Measurements from ENCODE around the gene SHD.
"Not testable (repeated sequence)": the region's sequence is repeated elsewhere in the genome, so short reads cannot be mapped to it uniquely, and the experiment has no call there.

Gene SHD

DNA sequence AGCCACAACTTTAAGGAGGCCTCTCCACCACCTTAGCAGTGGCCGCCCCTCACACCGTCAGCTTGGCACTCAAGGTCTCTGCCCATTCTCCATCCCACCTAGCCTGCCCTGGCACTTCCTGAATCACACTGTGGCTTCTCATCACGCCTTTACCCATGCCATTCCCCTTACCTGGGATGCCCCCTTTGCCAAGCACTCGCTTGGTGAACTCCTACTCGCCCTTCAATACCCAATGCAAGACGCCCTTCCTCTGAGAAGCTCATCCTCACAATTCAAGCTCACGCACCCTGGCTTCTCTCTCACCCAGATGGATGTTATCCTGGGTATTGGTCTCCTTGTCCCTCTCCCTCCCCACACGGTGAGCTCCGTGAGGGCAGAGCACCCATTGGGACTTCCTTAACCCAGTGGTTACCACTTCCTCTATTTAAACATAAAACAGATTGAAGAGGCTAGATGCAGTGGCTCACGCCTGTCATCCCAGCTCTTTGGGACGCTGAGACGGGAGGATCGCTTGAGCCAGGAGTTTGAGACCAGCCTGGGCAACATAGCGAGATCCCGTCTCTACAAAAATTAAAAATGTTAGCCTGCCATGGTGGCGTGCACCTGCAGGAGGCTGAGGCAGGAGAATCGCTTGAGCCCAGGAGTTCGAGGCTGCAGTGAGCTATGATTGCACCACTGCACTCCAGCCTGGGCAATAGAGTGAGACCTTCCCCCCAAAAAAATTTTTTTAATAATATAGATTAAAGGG lies 12.6 kb upstream of the SHD start:
- FAIRE-seq (no peak), DNase-seq (ENCODE audit: extremely low spot score, insufficient read length, low read depth) (no peak)

- peak; percentile 57 for FAIRE-seq
- DNase-seq (ENCODE audit: extremely low spot score, insufficient read length, low read depth), result peak; percentile 37
Observed at GRCh38 chr19:4267101-4267900, 11.8 kb upstream of the SHD start.

DNA sequence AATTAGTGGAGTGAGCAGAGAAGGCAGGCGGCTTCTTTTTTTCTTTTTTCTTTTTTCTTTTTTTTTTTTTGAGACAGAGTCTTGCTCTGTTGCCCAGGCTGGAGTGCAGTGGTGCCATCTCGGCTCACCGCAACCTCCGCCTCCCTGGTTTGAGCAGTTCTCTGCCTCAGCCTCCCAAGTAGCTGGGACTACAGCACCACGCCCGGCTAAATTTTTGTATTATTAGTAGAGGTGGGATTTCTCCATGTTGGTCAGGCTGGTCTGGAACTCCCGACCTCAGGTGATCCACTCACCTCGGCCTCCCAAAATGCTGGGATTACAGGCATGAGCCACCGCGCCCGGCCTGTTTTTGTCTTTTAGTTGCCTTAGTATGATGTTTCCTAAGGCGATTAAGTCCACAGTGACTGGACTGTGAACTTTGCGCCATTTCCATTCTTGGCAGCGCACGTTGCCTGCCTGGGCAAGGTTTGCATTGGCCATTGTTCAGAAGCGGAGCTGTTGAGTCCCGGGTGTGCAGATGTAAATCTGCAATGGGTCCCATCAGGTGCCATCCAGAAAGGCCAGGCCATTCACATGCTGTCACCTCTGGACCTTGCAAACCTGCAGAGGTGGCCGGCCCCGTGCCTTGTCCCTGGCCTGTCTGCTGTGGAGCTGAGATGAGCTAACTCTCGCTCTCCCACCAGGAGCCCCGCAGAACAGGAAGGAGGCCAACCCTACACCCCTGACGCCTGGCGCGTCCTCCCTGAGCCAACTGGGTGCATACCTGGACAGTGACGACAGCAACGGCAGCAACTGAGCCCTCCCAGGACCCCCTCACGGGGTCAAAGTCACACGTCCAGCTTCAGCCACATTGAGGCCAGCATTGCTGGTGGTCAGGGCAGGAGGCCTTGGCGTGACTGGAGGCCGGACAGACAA lies 10.9 kb upstream of the SHD start:
- FAIRE-seq, result no peak
- DNase-seq (ENCODE audit: extremely low spot score, insufficient read length, low read depth), result no peak

DNA sequence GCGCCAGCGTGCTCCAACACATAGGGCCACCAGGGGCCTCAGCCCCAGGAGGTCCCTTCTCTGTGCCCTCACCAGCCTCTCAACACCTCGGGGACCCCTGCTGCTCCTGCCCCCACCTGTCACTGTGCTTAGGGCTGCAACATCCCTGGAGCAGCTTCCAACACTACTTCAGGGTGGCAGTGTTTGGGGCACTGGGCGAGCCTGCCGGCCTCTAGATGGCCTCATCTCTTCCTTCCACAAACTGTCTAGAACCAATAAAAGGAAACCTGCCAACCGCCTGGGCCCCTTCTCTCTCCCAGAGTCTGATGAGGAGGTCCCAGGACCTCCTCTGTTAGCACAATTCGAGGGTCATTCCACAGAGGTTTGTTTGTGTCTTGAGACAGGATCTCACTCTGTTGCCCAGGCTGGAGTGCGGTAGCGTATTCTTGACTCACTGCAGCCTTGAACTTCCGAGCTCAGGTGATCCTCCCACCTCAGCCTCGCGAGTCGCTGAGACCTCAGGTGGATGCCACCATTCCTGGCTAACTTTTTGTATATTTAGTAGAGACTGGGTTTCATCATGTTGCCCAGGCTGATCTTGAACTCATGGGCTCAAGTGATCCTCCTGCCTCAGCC lies 10.1 kb upstream of the SHD start:
- FAIRE-seq (no peak), DNase-seq (ENCODE audit: extremely low spot score, insufficient read length, low read depth) (no peak)

DNA sequence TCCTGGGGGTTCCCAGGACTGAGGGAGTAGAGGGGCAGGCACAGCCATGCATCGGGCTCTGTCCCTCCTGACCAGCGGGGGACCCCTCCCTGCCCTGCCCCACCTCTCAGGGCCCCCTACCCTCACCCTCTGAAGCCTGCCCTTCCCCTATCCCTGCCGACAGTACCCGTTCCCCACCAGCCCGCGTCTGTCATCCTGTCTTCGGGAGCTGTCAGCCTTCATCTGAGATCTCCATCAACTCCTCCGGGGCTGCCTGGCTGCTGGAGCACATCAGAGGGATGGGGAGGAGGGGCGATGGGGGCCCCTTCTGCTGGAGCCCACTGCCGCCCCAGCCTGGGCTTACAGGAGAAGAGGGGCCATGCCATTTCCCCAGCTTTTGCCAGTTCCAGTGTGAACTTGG lies 6.2 kb upstream of the SHD start:
- FAIRE-seq (no peak), DNase-seq (ENCODE audit: extremely low spot score, insufficient read length, low read depth) (no peak)

DNA sequence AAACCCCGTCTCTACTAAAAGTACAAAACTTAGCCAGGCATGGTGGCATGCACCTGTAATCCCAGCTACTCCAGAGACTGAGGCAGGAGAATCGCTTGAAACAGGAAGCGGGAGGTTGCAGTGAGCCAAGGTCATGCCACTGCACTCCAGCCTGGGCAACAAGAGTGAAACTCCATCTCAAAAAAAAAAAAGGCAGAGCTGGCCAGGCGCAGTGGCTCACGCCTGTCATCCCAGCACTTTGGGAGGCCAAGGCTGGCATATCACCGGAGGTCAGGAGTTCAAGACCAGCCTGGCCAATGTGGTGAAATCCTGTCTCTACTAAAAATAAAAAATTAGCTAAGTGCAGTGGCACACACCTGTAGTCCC lies 4.8 kb upstream of the SHD start:
- not testable (repeated sequence) for DNase-seq (ENCODE audit: extremely low spot score, insufficient read length, low read depth); FAIRE-seq

GRCh38 chr19:4277191-4277696 lies 1.8 kb upstream of the SHD start:
- FAIRE-seq (no peak), DNase-seq (ENCODE audit: extremely low spot score, insufficient read length, low read depth) (no peak)

- DNase-seq (ENCODE audit: extremely low spot score, insufficient read length, low read depth), result no peak
- FAIRE-seq, result no peak
Observed at GRCh38 chr19:4278010-4278409, 1.1 kb upstream of the SHD start.

GRCh38 chr19:4279267-4279529 lies 132 bp downstream of the SHD start:
- no peak for DNase-seq (ENCODE audit: extremely low spot score, insufficient read length, low read depth)
- FAIRE-seq, result no peak

- DNase-seq (ENCODE audit: extremely low spot score, insufficient read length, low read depth), result no peak
- FAIRE-seq, result no peak
Observed at GRCh38 chr19:4279530-4280422, 710 bp downstream of the SHD start.

DNA sequence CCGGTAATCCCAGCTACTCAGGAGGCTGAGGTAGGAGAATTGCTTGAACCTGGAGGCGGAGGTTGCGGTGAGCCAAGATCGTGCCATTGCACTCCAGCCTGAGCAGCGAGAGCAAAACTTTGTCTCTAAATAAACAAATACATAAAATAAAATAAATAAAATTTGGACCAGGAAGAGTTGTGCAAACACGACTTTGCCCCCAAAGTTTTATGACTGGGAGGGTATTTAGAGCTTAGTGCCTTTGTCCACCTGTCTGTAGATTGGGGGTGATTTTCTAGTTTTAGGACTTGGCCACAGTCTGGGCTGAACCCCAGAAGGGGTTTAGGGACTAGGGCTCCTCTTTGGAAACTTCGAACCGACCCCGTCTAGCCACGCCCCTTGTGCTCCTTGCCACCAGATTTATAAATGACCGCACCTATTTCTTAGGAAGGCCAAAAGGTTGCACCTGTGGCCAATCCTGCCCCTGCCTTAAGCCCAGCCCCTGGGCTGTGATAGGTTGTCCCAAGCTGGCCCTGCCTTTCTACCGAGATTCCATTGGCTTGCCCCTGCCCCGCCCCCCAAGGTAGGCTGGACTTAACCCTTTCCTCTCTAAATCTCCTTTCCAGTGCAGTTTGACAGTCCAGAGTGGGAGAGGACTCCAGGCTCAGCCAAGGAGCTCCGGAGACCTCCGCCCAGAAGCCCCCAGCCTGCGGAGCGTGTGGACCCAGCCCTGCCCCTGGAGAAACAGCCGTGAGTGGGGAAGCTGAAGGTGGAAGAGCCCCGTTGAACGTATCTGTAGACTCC lies 5.3 kb downstream of the SHD start:
- DNase-seq (ENCODE audit: extremely low spot score, insufficient read length, low read depth) (no peak), FAIRE-seq (no peak)

- DNase-seq (ENCODE audit: extremely low spot score, insufficient read length, low read depth), result no peak
- no peak for FAIRE-seq
Observed at GRCh38 chr19:4284974-4285373, 5.9 kb downstream of the SHD start.

DNA sequence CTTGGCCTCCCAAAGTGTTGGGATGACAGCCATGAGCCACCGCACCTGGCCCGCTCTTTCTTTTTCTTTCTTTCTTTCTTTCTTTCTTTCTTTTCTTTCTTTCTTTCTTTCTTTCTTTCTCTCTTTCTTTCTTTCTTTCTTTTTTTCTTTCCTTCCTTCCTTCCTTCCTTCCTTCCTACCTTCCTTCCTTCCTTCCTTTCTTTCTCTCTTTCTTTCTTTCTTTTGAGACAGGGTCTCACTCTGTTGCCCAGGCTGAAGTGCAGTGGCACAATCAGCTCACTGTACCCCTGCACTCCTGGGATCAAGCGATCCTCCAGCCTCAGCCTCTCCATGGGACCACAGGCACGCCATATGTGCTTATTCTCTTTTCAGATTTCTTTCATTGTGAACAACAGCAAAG lies 7.1 kb downstream of the SHD start:
- not testable (repeated sequence) for FAIRE-seq; DNase-seq (ENCODE audit: extremely low spot score, insufficient read length, low read depth)

- no peak for DNase-seq (ENCODE audit: extremely low spot score, insufficient read length, low read depth)
- no peak for FAIRE-seq
Observed at GRCh38 chr19:4288091-4288777, 9.2 kb downstream of the SHD start.

DNA sequence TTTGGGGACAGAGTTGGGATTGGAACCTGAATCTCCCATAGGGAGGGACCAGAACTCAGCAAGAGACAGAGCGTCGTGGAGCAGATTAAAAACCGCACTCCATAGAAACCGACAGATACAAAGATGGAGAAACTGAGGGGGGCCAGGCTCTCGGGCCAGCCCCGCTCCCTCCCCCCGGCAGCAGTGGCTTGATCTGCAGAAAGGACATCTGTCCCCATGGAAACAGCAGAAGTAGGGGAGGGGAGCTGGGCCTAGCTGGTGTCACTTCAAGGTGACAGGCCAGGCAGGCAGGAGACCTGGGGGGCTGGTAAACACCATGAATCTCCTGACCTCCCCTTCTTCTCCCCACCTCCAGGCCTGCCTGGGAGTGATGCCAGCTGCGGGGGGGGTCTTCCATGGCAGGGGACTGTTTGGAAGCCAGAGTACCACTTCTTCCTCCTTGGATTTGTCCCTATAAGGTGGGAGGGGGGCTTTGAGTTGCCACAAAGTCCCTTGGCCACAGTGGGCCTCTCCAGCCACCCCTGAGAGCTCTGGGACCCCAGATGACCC lies 12.2 kb downstream of the SHD start:
- DNase-seq (ENCODE audit: extremely low spot score, insufficient read length, low read depth) (no peak), FAIRE-seq (no peak)

DNA sequence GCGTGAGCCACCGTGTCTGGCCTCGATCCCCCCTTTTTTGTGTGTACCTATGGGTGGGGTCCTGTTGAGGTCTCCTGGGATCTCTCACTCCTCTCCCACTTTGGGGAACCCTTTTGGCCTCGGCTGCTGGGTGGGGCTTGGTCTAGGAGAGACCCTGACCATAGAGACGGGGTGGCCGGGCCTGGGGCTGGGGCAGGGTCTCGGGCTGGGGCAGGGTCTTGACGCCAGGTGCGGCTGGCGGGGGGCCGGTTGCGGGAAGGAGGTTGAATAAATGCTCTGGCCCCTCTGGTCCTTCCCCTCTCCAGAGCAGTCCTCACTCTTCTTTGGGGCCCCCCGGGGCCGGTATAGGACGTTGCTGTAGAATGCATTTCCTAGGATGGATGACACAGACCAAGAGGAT lies 13.4 kb downstream of the SHD start:
- DNase-seq (ENCODE audit: extremely low spot score, insufficient read length, low read depth) (no peak), FAIRE-seq (no peak)

DNA sequence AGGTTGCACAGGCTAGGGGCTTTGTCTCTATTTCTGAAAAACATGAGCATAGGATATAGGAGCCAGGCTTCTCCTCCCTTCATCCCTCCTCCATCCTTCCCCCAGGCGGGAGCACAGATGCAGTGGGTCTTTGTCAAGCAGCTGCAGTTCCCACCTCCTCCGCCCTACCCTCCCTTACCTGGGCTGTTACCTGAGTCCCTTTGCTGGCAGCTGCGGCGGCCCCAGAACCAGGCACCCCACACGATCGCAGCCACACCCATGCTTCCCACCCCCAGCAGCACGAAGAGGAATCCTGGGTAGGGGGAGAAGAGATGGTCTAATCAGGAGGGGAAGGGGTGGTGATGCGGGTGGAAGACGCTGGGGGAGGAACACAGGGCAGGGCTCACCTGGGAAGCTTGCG lies 15.3 kb downstream of the SHD start:
- FAIRE-seq (no peak), DNase-seq (ENCODE audit: extremely low spot score, insufficient read length, low read depth) (no peak)
